SK-MEL-5 (cell line): ENCODE results near the gene SCNN1A. TPM values are rescaled to one million over a fixed set of nuclear protein-coding genes. Genes with fewer than 3 reads are reported as not detected.

Source experiments
- DNase-seq: peaks from one replicate; pipeline ENCODE4 v3.0.0-alpha.2; 2016; ENCODE audit warnings: low read depth, low spot score
- in situ Hi-C: cut with HindIII; loops from 2 replicates; pipeline ENCODE4 v1.10.0; 2016; ENCODE audit warnings: low sequenced_read_pairs, high pct_unique_total_duplicates, low pct_unique_long_range_greater_than_20kb
- total RNA-seq: library from RNA; depleted of rRNA; stranded (reverse); fragments of >200 nt; shearing (Covaris generic); gene quantifications from 2 replicates; pipeline ENCODE4 v1.2.3, GENCODE V29; 2014

Gene SCNN1A
- total RNA-seq, 1 experiment from 2014 or later, result not detected

DNA sequence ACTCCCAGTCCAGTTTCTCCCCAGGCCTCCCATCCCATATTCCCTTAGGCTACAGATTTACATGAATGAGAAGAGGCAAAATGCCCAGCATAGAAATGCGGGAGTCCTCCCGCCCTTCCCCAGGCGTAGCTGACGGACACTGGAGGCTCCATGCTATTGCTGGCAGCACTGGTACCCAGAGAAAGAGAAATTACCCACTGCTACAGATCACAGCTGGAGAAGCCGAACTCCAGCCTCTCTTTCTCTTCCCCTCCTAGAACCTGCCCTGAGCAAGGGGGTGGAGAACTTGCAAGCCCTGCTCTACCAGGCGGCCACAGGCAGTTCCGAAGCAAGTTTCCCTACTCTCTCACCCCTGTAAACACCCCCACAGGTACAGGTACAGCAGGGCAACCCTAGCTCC is 12.2 kb upstream of the SCNN1A start:
- in situ Hi-C loops, result no loop called here
- DNase-seq, result no peak

DNA sequence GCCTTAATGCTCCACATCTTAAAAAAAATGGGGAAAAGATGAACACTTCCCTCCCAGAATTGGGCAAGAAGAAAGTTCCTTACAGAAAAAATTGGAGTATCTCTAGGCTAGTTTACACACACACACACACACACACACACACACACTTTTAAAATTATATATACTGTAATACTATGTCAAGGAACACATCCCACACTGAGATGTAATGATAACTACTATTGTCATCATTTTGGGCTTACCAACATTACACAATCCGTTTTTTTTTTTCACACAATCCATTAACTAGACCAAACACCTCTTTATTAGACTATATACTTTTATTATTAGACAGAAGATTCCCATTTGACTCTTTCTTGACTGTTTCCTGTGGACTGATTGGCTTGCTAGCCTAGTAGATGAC is 11.1 kb upstream of the SCNN1A start:
- no peak for DNase-seq
- in situ Hi-C loops, result no loop called here

DNA sequence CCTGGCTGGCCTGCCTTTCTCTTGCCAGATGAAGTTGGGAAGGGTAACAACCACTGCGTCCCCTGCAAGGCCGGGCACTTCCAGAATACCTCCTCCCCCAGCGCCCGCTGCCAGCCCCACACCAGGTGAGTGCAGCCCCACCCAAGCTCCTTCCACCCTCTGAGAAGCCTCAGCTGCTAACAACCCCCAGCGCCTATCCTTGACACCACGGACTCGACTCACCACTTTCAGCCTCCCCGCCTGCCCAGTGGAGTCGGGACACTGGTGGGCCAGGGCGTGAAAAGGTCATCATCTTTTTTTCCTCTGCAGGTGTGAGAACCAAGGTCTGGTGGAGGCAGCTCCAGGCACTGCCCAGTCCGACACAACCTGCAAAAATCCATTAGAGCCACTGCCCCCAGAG is 10.7 kb upstream of the SCNN1A start:
- no peak for DNase-seq
- in situ Hi-C loops, result no loop called here

DNA sequence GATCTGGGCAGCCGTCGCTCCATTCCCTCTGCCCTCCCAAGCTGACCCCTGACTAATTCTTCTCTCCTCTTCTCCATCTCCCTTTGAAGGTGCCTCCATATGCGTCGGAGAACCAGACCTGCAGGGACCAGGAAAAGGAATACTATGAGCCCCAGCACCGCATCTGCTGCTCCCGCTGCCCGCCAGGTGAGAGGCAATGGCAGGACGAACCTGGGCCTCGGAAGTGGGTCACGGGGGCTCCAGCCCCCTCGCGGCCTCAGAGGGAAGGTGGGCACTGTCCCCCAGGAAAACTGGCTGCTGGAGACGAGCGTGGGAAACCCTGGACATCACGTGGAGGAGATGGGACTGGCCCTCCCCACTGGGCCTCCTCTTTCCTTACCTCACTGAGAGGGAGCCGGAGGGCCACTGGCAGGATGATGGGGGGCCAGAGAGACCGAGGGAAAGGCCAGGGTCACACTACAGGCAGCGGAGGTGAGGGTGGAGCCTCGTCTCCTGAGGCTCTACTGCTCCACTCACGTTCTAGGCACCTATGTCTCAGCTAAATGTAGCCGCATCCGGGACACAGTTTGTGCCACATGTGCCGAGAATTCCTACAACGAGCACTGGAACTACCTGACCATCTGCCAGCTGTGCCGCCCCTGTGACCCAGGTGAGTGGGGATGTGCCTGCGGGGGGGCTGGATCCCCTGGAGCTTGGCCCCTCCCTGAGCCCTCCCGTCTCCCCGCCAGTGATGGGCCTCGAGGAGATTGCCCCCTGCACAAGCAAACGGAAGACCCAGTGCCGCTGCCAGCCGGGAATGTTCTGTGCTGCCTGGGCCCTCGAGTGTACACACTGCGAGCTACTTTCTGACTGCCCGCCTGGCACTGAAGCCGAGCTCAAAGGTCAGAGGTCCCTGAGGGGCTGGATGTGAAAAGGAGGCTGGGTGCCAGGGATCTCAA is 9.4 kb upstream of the SCNN1A start:
- in situ Hi-C loops, result no loop called here
- no peak for DNase-seq

DNA sequence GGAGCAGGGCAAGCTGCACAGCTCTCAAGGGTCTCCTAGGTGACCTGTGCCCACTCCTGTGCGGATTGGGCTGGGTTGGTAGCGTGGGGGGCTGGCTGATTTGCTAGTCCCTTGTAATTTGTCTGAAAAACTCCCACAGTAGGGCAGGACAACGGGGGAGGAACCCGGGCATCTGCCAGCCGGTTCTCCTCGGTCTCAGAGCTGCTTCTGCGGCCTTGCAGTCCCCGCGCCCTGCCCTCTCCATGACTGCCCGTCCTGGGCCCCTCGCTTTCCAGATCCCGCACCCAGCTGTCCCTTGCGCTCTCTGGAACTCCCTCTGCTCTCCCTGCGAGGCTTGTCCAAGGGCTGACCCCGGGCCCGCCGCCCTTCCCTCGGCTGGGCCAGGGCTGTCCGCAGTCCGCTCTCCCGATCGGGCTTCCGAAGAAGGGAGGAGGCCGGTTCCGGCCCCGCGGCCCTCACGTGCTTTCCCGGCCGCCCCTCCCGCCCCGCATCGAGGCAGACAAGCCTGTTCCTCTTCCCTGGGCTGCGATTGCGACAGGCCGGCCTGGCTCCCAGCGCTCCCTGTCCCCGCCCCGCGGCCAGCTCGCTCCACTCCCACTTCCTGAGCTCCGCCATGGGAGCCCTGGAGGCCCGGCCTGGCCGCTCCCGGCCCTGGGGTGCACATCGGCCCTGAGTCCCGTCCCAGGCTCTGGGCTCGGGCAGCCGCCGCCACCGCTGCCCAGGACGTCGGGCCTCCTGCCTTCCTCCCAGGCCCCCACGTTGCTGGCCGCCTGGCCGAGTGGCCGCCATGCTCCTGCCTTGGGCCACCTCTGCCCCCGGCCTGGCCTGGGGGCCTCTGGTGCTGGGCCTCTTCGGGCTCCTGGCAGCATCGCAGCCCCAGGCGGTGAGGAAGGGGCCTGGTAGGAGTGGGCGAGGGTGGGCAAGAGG is 8.5 kb upstream of the SCNN1A start, which contains the start of gene LTBR:
TSS of gene LTBR (plus strand) at position 591 of the 927 bp plus-strand sequence. CDS start at position 788, 197 bp downstream.
- in situ Hi-C loops, result no loop called here
- peak; percentile 92 for DNase-seq

DNA sequence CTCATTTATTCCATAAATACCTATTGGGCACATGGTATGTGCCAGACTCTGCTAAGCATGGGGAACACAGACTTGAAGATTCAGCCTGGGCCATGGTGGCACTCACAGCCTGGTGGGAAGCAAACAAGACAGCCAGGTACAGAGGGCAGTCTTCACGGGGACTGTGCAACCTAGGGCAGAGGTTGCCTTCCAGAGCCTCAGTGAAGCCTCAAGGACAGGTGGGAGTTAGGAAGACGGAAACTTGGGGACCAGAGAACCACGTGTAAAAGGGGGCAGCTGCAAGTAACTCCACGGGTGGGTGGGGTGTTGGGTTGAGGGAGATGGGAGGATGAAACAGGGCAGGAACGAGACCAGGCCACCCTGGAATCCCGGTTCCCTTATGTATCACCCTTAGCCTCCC is 7.6 kb upstream of the SCNN1A start:
- no peak for DNase-seq
- in situ Hi-C loops, result no loop called here

DNA sequence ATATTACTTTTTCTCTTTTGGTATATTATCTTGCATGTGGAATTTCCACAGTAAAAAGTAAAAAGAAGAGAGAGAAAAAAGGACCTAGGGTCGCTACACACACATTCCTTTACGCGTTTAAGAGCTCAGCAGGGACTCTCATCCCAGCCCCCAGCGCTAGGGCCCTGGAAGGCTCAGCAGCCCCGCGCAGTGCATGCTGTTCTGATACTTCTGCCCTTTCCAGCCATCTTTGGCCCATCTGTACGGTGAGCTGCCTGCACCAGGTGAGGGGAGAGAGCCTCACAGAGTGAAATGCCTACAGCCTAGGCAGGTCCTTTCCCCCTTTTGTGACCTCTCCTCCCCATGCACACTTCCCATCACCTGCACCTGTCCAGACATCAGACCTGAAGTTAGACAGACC is 7.0 kb upstream of the SCNN1A start:
- in situ Hi-C loops, result no loop called here
- no peak for DNase-seq

DNA sequence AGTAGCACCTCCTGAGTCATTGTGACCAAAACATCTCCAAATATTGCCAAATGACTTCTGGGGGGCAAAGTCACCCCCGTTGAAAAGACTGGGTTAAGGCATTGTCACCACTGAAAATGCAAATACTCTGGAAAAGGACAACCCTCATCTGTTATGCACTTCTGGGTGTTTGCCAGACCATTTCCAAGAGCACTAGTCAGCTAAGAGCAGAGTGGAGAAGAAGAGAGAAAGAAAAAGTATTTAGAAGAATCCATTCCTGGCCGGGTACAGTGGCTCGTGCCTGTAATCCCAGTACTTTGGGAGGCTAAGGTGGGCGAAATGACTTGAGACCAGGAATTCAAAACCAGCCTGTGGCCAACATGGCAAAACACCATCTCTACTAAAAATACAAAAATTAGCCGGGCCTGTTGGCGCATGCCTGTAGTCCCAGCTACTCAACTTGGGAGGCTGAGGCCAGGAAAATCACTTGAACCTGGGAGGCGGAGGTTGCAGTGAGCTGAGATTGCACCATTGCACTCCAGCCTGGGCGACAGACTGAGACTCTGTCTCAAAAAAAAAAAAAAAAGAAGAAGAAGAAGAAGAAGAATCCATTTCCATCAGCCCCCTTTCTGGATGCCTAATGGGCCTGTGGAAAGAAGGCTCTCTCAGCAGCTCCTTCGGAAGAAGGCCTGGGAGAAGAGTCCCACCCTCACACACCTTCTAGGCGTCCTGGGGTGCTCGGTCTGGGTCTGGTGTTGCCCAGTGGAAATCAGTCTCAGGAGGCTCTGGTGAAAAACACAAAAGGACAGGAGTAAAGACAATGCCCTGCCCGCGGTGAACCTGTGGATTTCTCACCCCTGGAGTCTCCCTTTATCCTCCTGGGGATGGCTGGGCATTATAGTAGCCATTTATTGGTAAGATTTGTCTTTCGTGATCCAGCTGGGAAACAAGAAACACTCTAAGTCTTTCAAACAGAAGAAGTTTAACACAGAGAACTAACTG is 5.1 kb upstream of the SCNN1A start:
- no peak for DNase-seq
- in situ Hi-C loops, result no loop called here

DNA sequence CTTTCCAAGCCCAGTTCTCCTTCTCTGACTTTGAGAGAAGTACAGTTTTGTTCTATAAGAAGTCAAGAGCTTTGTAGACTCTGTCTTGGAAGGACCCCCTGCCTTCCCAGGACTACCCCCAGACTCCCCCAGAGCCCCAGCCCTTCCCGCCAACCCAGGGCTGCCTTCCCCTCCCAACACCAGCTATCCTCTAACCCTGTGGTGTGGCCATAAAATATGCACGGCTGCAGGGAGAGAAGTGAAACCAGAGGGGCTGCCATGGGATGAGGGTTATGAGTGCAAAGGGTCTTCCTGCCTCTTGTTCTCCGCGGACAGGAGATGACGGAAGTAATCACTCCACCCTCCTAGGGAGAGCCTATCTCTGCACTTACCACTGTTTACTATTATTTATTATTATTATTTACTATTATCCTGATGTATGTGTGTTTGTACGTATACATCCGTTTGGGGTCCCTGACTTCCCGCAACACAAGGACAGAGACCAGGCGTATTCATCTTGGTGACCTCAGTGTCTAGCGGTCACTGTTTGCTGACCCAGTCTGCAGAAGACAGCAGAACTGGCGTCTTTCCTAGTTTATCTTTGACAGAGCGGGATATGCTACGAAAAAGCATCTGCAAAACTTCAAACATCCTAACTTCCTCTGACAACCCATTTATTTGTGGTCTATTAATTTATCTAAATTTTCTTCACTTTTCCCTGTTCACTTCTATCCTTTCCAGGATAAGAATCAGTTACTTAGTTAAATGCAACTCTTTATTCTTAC is 3.5 kb upstream of the SCNN1A start:
- no peak for DNase-seq
- in situ Hi-C loops, result no loop called here

DNA sequence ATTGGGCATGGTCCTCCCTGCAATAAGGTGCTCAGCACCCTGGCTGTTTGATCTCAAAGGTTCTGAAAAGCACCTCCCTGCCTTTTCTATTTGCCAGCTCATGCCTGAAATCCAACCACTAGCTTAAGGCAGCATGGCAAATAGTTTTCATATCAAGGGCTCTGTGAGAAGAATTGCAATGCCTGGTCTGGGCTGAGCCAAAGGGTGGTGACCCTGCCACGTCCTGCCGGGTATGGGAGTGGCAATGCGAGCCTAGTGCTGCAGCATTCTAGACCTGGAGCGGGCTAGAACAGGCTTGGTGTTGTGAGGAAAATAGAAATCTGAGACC is 2.3 kb upstream of the SCNN1A start:
- no peak for DNase-seq
- in situ Hi-C loops, result no loop called here

DNA sequence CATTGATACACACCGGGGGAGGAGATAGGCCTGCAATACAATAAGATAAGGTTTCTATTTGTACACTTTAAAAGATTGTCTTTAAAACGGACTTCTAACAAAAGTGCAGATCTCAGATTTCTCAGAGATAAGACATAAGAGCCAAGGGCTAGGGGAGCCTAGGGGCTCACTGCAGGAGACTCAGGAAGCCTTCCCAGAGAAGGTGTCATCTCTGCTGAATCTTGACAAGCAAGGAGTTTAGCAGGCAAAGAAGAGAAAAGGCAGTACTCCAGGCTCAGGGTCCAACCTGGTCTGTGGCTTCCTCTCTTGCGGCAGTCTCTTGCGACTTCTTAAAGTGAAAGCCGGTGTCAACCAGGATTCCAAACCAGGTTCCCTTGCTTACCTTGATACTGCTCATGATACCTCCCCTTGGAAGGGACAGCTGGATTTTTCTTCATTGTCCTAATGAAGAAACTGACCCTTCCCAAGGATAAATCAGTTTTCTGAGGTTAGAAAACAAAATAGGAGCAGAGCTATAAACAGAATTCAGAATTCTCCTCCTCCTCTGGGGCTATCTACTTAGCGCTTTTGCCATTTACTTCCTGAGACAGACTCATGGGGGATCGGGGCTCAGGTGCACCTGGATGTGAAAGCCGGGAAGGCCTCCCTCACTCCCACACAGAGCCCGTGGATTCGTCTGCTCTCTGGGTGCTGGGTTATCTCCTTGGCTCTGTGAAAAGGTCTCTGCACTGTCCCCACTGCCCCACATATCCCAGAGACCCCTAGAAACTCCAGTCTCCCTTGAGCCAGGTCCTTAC is 1.7 kb upstream of the SCNN1A start:
- in situ Hi-C loops, result no loop called here
- DNase-seq, result no peak

DNA sequence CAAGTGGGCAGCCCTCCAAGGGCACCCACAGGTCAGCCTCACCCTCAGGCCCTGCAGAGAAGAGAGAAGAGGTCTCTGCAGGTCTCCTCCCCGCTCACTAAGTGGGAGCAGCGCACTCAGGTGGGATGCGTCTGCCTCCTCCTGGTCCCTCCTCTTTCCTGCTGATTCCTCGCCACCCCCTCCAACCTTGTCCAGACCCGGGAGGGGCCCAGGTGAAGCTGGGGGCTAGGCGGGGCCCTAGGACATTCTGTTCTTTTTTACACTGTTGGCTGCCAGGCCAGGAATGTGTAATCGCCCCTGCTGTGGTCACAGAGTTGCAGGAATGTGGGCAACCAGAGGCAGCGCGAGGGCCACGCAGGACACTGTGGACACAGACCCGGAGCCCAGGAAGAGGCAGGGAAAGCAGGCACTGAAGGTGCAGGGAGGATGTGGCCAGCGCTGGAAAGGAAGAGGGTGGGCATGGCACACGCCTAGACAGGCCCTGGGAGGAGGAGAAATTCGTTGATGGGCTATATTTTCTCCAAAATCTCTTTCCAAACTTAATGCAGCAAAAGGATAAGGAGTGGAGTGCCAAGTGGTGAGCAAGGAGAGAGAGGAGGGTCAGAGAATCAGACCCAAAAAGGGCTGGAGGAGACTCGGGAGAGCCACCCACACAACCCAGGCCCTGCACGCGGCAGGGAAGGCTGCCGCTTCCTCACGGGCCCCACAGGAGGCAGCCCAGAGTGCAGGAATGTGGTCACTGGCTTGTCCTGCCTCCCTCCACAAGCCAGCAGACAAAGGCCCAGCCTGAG is 911 bp upstream of the SCNN1A start:
- DNase-seq, result peak; percentile 65
- in situ Hi-C loops, result no loop called here

DNA sequence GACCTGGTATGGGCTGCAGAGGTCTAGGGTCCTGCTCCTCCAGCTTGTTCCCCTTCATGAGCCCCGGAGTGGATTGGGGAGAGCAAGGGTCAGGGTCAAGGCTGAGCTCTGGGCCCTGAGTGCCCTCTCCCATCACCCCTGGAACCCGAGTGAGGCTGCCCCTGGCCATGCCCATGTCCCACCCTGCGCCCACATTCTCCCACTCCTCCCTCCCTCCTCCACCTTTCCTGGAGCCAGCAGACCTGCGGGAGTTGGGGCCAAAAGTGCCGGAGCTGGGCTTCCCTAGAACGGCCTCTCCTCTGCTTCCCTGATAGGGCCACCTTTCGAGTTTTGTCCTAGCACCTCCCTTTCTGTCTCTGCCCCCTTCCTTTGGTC is 590 bp downstream of the SCNN1A start:
- DNase-seq, result no peak
- in situ Hi-C loops, result no loop called here

DNA sequence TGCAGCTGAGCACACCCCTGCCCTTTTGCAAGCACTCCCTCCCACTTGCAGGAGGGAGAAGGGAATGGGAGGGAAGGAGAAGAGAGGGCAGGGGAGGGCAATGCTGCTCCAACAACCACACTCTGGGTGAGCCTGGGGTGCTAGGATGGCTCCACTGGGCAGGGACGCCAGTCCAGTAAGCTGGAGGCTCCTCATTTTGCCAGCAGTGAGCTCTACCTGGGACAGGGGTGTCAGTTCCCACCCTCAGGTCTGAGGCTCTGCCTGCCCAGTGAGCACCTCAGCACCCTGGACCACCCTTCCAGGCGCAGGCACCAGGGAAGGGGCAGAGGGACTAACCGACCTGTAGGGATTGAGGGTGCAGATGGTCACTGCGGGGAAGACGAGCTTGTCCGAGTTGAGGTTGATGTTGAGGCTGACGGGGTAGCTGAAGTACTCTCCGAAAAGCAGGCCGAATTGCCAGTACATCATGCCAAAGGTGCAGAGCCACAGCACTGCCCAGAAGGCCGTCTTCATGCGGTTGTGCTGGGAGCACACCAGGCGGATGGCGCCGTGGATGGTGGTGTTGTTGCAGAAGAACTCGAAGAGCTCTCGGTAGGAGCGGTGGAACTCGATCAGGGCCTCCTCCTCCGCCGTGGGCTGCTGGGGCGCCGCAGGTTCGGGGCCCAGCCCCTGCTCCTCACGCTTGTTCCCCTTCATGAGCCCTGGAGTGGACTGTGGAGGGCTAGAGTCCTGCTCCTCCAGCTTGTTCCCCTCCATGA is 1.2 kb downstream of the SCNN1A start:
- DNase-seq, result no peak
- in situ Hi-C loops, result no loop called here
